ENCODE results near the gene LPXN. TPM values are rescaled to one million over a fixed set of nuclear protein-coding genes. Genes with fewer than 3 reads are reported as not detected.

LPXN gene
- total RNA-seq, 1 experiment from 2014 or later = 7.8 TPM

DNA sequence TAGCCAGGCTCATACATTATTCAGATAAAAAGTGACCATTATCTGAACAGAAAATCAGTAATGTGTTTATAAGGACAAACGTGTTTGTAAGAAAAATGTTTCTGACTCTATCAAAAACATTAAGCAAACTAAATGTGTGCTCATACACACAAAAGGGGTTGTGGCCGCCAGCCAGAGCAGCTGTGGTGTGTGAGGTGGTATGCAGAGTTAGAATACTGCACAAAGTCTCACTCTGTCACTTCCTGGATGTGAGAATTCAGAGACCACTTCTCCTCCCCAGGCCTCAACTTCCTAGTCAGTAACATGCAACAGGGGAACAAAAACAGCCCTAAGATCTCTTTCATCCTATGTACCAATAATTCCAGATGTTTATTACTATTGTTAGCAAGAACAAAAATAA lies 77.2 kb downstream of the LPXN start:
- Mint-ChIP-seq H3K4me1 (ENCODE audit: insufficient read depth, unreplicated experiment) (peaks cover 12% of the 10 kb centered on the region), H3K27ac (ENCODE audit: low read depth, unreplicated experiment) (no peak overlapping the region), H3K36me3 (ENCODE audit: insufficient read depth, unreplicated experiment) (no peaks in the 10 kb centered on the region), H3K27me3 (ENCODE audit: insufficient read depth, unreplicated experiment) (no peaks in the 10 kb centered on the region), H3K4me3 (ENCODE audit: unreplicated experiment) (no peak overlapping the region), H3K9me3 (ENCODE audit: unreplicated experiment) (no peaks in the 10 kb centered on the region)
- intact Hi-C loops (cut with micrococcal nuclease) = no loop called here
- TF ChIP-seq, protein P1, sequence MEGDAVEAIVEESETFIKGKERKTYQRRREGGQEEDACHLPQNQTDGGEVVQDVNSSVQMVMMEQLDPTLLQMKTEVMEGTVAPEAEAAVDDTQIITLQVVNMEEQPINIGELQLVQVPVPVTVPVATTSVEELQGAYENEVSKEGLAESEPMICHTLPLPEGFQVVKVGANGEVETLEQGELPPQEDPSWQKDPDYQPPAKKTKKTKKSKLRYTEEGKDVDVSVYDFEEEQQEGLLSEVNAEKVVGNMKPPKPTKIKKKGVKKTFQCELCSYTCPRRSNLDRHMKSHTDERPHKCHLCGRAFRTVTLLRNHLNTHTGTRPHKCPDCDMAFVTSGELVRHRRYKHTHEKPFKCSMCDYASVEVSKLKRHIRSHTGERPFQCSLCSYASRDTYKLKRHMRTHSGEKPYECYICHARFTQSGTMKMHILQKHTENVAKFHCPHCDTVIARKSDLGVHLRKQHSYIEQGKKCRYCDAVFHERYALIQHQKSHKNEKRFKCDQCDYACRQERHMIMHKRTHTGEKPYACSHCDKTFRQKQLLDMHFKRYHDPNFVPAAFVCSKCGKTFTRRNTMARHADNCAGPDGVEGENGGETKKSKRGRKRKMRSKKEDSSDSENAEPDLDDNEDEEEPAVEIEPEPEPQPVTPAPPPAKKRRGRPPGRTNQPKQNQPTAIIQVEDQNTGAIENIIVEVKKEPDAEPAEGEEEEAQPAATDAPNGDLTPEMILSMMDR (IDR thresholded peaks at IDR 0.05; ENCODE audit: unreplicated experiment) = no peak
- DNase-seq (ENCODE audit: unreplicated experiment) = no peak
- ChIA-PET POLR2A (interaction anchor here (1.5 kb wide), 1 partner anchor 10 kb away, joined by 4 read pairs; the partner anchor contains the start of gene OR5B21), CTCF (interaction anchor here (0.6 to 2.2 kb wide), 3 partner anchors 13 to 224 kb away, joined by 3 to 8 read pairs (median 3); no protein-coding TSS in a partner anchor)
- BruUV-seq (replicated peaks) = no TSS peak

DNA sequence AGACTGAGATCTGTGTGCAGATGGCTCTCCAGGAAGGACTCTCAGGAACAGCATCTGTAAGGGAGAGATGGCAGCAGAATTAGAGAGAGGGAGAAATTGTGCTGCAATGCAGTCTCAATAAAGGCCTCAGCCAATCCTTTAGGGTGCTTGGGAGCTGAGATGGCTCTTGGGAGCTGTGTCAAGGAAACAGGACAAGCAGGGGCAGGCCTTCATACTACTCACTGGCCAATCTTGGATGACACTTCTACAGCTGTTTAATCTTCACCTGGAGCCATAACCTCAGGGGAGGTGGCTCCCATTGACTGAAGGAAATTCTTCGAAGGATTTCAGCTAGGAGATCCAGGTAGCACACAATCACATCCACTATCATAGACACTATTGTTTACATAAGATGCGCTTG lies 77.7 kb downstream of the LPXN start:
- POLR2A ChIA-PET = no interaction called here
- H3K27me3 Mint-ChIP-seq (ENCODE audit: insufficient read depth, unreplicated experiment) = no peaks in the 10 kb centered on the region
- H3K36me3 Mint-ChIP-seq (ENCODE audit: insufficient read depth, unreplicated experiment) = no peaks in the 10 kb centered on the region
- no peaks in the 10 kb centered on the region for H3K9me3 Mint-ChIP-seq (ENCODE audit: unreplicated experiment)
- TF ChIP-seq, protein P1 (IDR thresholded peaks at IDR 0.05; ENCODE audit: unreplicated experiment) = no peak
- no peak overlapping the region for H3K4me3 Mint-ChIP-seq (ENCODE audit: unreplicated experiment)
- CTCF ChIA-PET = interaction anchor here (2.2 kb wide), 1 partner anchor 16 kb away, joined by 8 read pairs; no protein-coding TSS in a partner anchor
- DNase-seq (ENCODE audit: unreplicated experiment) = no peak
- BruUV-seq (replicated peaks) = no TSS peak
- intact Hi-C loops (cut with micrococcal nuclease) = no loop called here
- no peak overlapping the region for H3K27ac Mint-ChIP-seq (ENCODE audit: low read depth, unreplicated experiment)
- peaks cover 13% of the 10 kb centered on the region for H3K4me1 Mint-ChIP-seq (ENCODE audit: insufficient read depth, unreplicated experiment)

DNA sequence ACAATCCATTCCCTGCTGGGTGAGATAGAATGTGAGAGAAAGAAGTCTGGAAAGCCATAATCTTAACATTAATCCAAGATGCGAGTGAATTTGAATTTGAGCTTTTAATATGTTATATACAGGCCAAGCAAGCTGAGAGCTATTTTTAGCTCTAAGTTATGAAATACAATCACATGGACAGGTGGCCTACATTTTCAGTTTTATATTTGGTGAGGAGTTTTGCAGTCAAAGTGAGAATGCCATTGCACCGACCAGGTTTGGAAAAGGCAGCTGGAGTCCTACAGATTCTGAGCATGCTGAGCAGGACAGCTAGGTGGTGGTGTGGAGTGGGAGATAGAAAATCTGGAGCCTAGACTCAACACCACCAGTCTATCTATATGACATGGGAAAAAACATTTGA lies 79.8 kb downstream of the LPXN start:
- DNase-seq (ENCODE audit: unreplicated experiment) = no peak
- Mint-ChIP-seq H3K4me3 (ENCODE audit: unreplicated experiment) (no peak overlapping the region), H3K4me1 (ENCODE audit: insufficient read depth, unreplicated experiment) (peaks cover 13% of the 10 kb centered on the region), H3K36me3 (ENCODE audit: insufficient read depth, unreplicated experiment) (no peaks in the 10 kb centered on the region), H3K27ac (ENCODE audit: low read depth, unreplicated experiment) (no peak overlapping the region), H3K9me3 (ENCODE audit: unreplicated experiment) (no peaks in the 10 kb centered on the region), H3K27me3 (ENCODE audit: insufficient read depth, unreplicated experiment) (no peaks in the 10 kb centered on the region)
- ChIA-PET CTCF (interaction anchor here (0.6 to 1.0 kb wide), 6 partner anchors 13 to 1415 kb away, joined by 3 to 5 read pairs (median 3); no protein-coding TSS in a partner anchor), POLR2A (no interaction called here)
- TF ChIP-seq, protein P1 (IDR thresholded peaks at IDR 0.05; ENCODE audit: unreplicated experiment) = no peak
- no TSS peak for BruUV-seq (replicated peaks)
- intact Hi-C loops (cut with micrococcal nuclease) = no loop called here

DNA sequence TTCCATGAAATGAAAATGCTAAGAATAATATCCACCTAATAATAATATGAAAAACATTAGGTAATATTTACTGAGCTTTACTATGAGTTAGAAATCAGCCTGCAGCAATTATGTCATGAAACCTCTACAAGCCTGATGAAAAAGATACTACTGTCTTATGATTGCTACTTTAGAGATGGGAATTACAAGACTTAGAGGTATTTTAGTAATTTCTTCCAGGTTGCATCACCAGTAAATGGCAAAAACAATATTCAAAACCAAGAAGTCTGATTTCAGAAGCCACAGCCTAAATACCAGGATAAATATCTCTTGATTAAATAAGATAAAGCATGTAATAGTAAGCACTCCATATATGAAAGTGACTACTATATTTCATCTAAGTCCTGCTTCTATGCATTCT lies 81.6 kb downstream of the LPXN start:
- H3K4me1 Mint-ChIP-seq (ENCODE audit: insufficient read depth, unreplicated experiment) = peaks cover 13% of the 10 kb centered on the region
- POLR2A ChIA-PET = interaction anchor here (1.6 kb wide), 1 partner anchor 10 kb away, joined by 3 read pairs; no protein-coding TSS in a partner anchor

More for the DNA sequence above, 81.6 kb downstream of the LPXN start:
- no peak overlapping the region for H3K27ac Mint-ChIP-seq (ENCODE audit: low read depth, unreplicated experiment)
- H3K4me3 Mint-ChIP-seq (ENCODE audit: unreplicated experiment) = no peak overlapping the region
- DNase-seq (ENCODE audit: unreplicated experiment) = no peak
- no TSS peak for BruUV-seq (replicated peaks)
- TF ChIP-seq, protein P1 (IDR thresholded peaks at IDR 0.05; ENCODE audit: unreplicated experiment) = no peak
- intact Hi-C loops (cut with micrococcal nuclease) = no loop called here
- CTCF ChIA-PET = no interaction called here
- H3K9me3 Mint-ChIP-seq (ENCODE audit: unreplicated experiment) = no peaks in the 10 kb centered on the region
- no peaks in the 10 kb centered on the region for H3K27me3 Mint-ChIP-seq (ENCODE audit: insufficient read depth, unreplicated experiment)
- H3K36me3 Mint-ChIP-seq (ENCODE audit: insufficient read depth, unreplicated experiment) = no peaks in the 10 kb centered on the region

Measured in MCF 10A (cell line).